H1 (cell line): ENCODE data around the gene MACIR. TPM values are rescaled to one million over a fixed set of nuclear protein-coding genes. Genes with fewer than 3 reads are reported as not detected.

Experiments
- CTCF ChIA-PET: fragments of 300-600 bp; sonication (Branson Sonifier 250); formaldehyde crosslinking; loops from one replicate; lab custom pipeline; 2021; ENCODE audit not compliant: partially characterized antibody; lab: Charles Lee
- POLR2A ChIA-PET: fragments of 300-600 bp; sonication (Branson Sonifier 250); formaldehyde crosslinking; loops from one replicate; lab custom pipeline; 2021; ENCODE audit warnings: inconsistent platforms; ENCODE audit not compliant: partially characterized antibody; lab: Charles Lee
- DNase-seq, 2 experiments: peaks; one replicate each; pipeline versions ENCODE4 v3.0.0 to v3.0.0-alpha.2; 2010 to 2022; ENCODE audit warnings: low spot score in 2 of 2, low read depth in 1 of 2, mixed read lengths in 1 of 2
- FAIRE-seq: peaks from 2 replicates; lab custom pipeline; 2011; peaks lifted over from hg19 to GRCh38; lab: Jason Lieb, UNC
- H2AFZ ChIP-seq: 2 replicates; pipeline ENCODE4 v1.8.1; 2012; ENCODE audit warnings: low read length, inconsistent platforms
- H2AK5ac ChIP-seq: 2 replicates; pipeline ENCODE4 v1.6.1; 2013; ENCODE audit warnings: low read depth, low read length
- H2BK120ac ChIP-seq: replicated peaks from 2 replicates; pipeline ENCODE3; 2013; ENCODE audit warnings: low read depth, low read length, inconsistent platforms
- H2BK12ac ChIP-seq: 2 replicates; pipeline ENCODE4 v1.6.1; 2013; ENCODE audit warnings: low read depth, low read length
- H2BK15ac ChIP-seq: 2 replicates; pipeline ENCODE4 v1.6.1; 2013; ENCODE audit warnings: low read length
- H2BK20ac ChIP-seq: 2 replicates; pipeline ENCODE4 v1.6.1; 2013; ENCODE audit warnings: low read length
- H2BK5ac ChIP-seq: 2 replicates; pipeline ENCODE4 v1.6.1; 2013; ENCODE audit warnings: low read depth, low read length
- H3K14ac ChIP-seq: 2 replicates; pipeline ENCODE4 v1.6.1; 2013; ENCODE audit warnings: inconsistent platforms; ENCODE audit not compliant: insufficient read length
- H3K18ac ChIP-seq: 2 replicates; pipeline ENCODE4 v1.6.1; 2013; ENCODE audit warnings: low read length; ENCODE audit errors: extremely low read depth
- H3K23ac ChIP-seq: 2 replicates; pipeline ENCODE4 v1.6.1; 2013; ENCODE audit warnings: inconsistent platforms; ENCODE audit not compliant: insufficient read length
- H3K23me2 ChIP-seq: 2 replicates; pipeline ENCODE4 v1.6.1; 2013; ENCODE audit warnings: low read depth, low read length
- H3K27ac ChIP-seq: 2 replicates; pipeline ENCODE4 v1.6.1; 2011; ENCODE audit warnings: low read depth, low read length, inconsistent platforms
- H3K27me3 ChIP-seq, 4 experiments: replicated peaks in 1 of 4; 1 replicate in 1 of 4; 2 replicates in 3 of 4; pipeline versions ENCODE4 v1.6.1 to v1.8.1; 2011 to 2013; ENCODE audit warnings: low read length in 3 of 4, mild to moderate bottlenecking in 3 of 4, inconsistent platforms in 2 of 4, mixed read lengths in 2 of 4, moderate library complexity in 1 of 4; ENCODE audit not compliant: control insufficient read depth in 3 of 4, insufficient read depth in 3 of 4; ENCODE audit errors: extremely low read depth in 1 of 4
- H3K36me3 ChIP-seq, 4 experiments: 2 replicates each; pipeline versions ENCODE4 v1.6.1 to v1.8.1; 2011 to 2013; ENCODE audit warnings: mild to moderate bottlenecking in 4 of 4, low read length in 3 of 4, moderate library complexity in 2 of 4, control low read depth in 1 of 4, inconsistent platforms in 1 of 4; ENCODE audit not compliant: insufficient read depth in 4 of 4, control insufficient read depth in 2 of 4
- H3K4ac ChIP-seq: replicated peaks from 2 replicates; pipeline ENCODE3; 2013; ENCODE audit warnings: low read length, low read depth, mixed read lengths, inconsistent platforms; ENCODE audit not compliant: insufficient read length
- H3K4me1 ChIP-seq, 4 experiments: replicated peaks in 1 of 4; 1 replicate in 1 of 4; 2 replicates in 3 of 4; pipeline versions ENCODE4 v1.6.1 to v1.8.1; 2011 to 2013; ENCODE audit warnings: low read length in 3 of 4, inconsistent platforms in 2 of 4, mixed read lengths in 1 of 4; ENCODE audit not compliant: insufficient read depth in 4 of 4, control insufficient read depth in 3 of 4
- H3K4me2 ChIP-seq, 2 experiments: 2 replicates each; pipeline versions ENCODE4 v1.6.1 to v1.8.1; 2011 to 2013; ENCODE audit warnings: low read depth in 2 of 2, low read length in 2 of 2, control low read depth in 1 of 2, inconsistent platforms in 1 of 2, mild to moderate bottlenecking in 1 of 2; ENCODE audit not compliant: insufficient read depth in 1 of 2
- H3K4me3 ChIP-seq, 4 experiments: fragments of 200-600, 300-600 bp in 1 of 4; sonication (generic), shearing (Covaris generic), sonication (Bioruptor Twin) in 1 of 4; 2 replicates each; pipeline versions ENCODE4 v1.5.1 to v1.8.1; 2011 to 2016; ENCODE audit warnings: low read length in 4 of 4, low read depth in 3 of 4, control low read depth in 2 of 4, inconsistent platforms in 2 of 4, mild to moderate bottlenecking in 2 of 4, mixed read lengths in 1 of 4, moderate library complexity in 1 of 4; ENCODE audit not compliant: insufficient read depth in 2 of 4; ENCODE audit errors: extremely low read depth in 1 of 4
- H3K56ac ChIP-seq: replicated peaks from 2 replicates; pipeline ENCODE3; 2013; ENCODE audit warnings: low read depth, mild to moderate bottlenecking, mixed read lengths, low read length, inconsistent platforms; ENCODE audit not compliant: insufficient read length
- H3K79me1 ChIP-seq: 2 replicates; pipeline ENCODE4 v1.6.1; 2013; ENCODE audit warnings: low read depth, low read length, control low read depth
- H3K79me2 ChIP-seq, 2 experiments: 2 replicates each; pipeline versions ENCODE4 v1.6.1 to v1.8.1; 2012 to 2013; ENCODE audit warnings: low read length in 2 of 2, mild to moderate bottlenecking in 2 of 2, inconsistent platforms in 1 of 2; ENCODE audit not compliant: insufficient read depth in 2 of 2, control insufficient read depth in 1 of 2
- H3K9ac ChIP-seq, 4 experiments: replicated peaks in 1 of 4; 1 replicate in 1 of 4; 2 replicates in 3 of 4; pipeline versions ENCODE4 v1.6.1 to v1.8.1; 2011 to 2013; ENCODE audit warnings: low read depth in 3 of 4, low read length in 3 of 4, control low read depth in 2 of 4, mild to moderate bottlenecking in 2 of 4, moderate library complexity in 2 of 4, inconsistent platforms in 1 of 4; ENCODE audit errors: extremely low read depth in 1 of 4
- H3K9me3 ChIP-seq, 2 experiments: 2 replicates each; pipeline versions ENCODE4 v1.6.1 to v1.8.1; 2012 to 2013; ENCODE audit warnings: mild to moderate bottlenecking in 2 of 2, moderate library complexity in 2 of 2, control low read depth in 1 of 2, inconsistent platforms in 1 of 2, low read depth in 1 of 2, low read length in 1 of 2, mixed read lengths in 1 of 2; ENCODE audit not compliant: insufficient read depth in 2 of 2
- H4K20me1 ChIP-seq, 2 experiments: replicated peaks in 1 of 2; 2 replicates each; pipeline versions ENCODE3 to v1.8.1; 2011 to 2013; ENCODE audit warnings: inconsistent platforms in 2 of 2, low read length in 2 of 2, mild to moderate bottlenecking in 1 of 2; ENCODE audit not compliant: insufficient read depth in 2 of 2, control insufficient read depth in 1 of 2
- H4K5ac ChIP-seq: 2 replicates; pipeline ENCODE4 v1.6.1; 2013; ENCODE audit warnings: low read length, low read depth, mixed read lengths, inconsistent platforms; ENCODE audit not compliant: insufficient read length
- H4K8ac ChIP-seq: 2 replicates; pipeline ENCODE4 v1.8.0; 2013; ENCODE audit warnings: mild to moderate bottlenecking, moderate library complexity, low read length, inconsistent platforms; ENCODE audit not compliant: insufficient read depth; ENCODE audit errors: extremely low read depth
- H4K91ac ChIP-seq: replicated peaks from 2 replicates; pipeline ENCODE3; 2013; ENCODE audit warnings: low read length, mixed read lengths, inconsistent platforms; ENCODE audit not compliant: insufficient read length
- BRCA1 ChIP-seq: IDR thresholded peaks from 2 replicates; pipeline ENCODE4 v1.6.1; 2012; ENCODE audit warnings: low read depth, low read length, improper control_type of control experiment
- CREB1 ChIP-seq: IDR thresholded peaks from 2 replicates; pipeline ENCODE4 v1.6.1; 2012; ENCODE audit warnings: inconsistent platforms
- CTCF ChIP-seq, 3 experiments: IDR thresholded peaks; 1 replicate in 2 of 3; 2 replicates in 1 of 3; pipeline versions ENCODE4 v1.5.1 to v1.6.1; 2011; ENCODE audit warnings: low read length in 3 of 3, mild to moderate bottlenecking in 3 of 3, inconsistent platforms in 2 of 3, low read depth in 1 of 3, moderate library complexity in 1 of 3; ENCODE audit not compliant: insufficient read depth in 1 of 3; ENCODE audit errors: control extremely low read depth in 1 of 3
- HDAC6 ChIP-seq: IDR thresholded peaks from one replicate; pipeline ENCODE4 v1.7.1; 2012; ENCODE audit warnings: low read depth, mild to moderate bottlenecking, inconsistent platforms, low read length, moderate library complexity
- POLR2A ChIP-seq, 2 experiments: IDR thresholded peaks; 1 replicate in 1 of 2; 2 replicates in 1 of 2; pipeline ENCODE4 v1.6.1; 2011; ENCODE audit warnings: low read depth in 2 of 2, low read length in 2 of 2, mild to moderate bottlenecking in 2 of 2; ENCODE audit errors: control extremely low read depth in 1 of 2
- RAD21 ChIP-seq, 2 experiments: IDR thresholded peaks in 1 of 2; conservative IDR thresholded peaks in 1 of 2; 2 replicates each; pipeline ENCODE4 v1.6.1; 2011; ENCODE audit warnings: low read depth in 2 of 2, low read length in 2 of 2, improper control_type of control experiment in 1 of 2, inconsistent platforms in 1 of 2, mild to moderate bottlenecking in 1 of 2, moderate library complexity in 1 of 2
- RXRA ChIP-seq: IDR thresholded peaks from 2 replicates; pipeline ENCODE4 v1.6.1; 2011; ENCODE audit warnings: low read depth, mild to moderate bottlenecking, low read length, moderate library complexity; ENCODE audit not compliant: insufficient read depth
- SRF ChIP-seq: IDR thresholded peaks from 2 replicates; pipeline ENCODE4 v1.6.1; 2011; ENCODE audit warnings: mild to moderate bottlenecking, low read depth, low read length, moderate library complexity
- WGBS, 2 experiments: shearing (Covaris generic) in 1 of 2; methylation state at CpG; one replicate each; pipeline versions ENCODE4 v1.1.6 to v1.1.7; 2013 to 2015; ENCODE audit warnings: low lambda C conversion rate in 2 of 2, mixed read lengths in 2 of 2, inconsistent platforms in 1 of 2, low coverage in 1 of 2, missing lambda C conversion rate in 1 of 2; ENCODE audit not compliant: insufficient replicate concordance in 2 of 2, insufficient coverage in 1 of 2, insufficient read length in 1 of 2; ENCODE audit errors: extremely low coverage in 1 of 2, missing lambda C conversion rate in 1 of 2; 5-methylcytosine and 5-hydroxymethylcytosine counted together
- polyA plus RNA-seq, 7 experiments: library from polyadenylated mRNA; depleted of rRNA in 3 of 7; stranded (reverse) in 5 of 7; unstranded in 2 of 7; fragments of >200 nt in 5 of 7; fragments of 200-250 nt in 2 of 7; gene quantifications; 1 replicate in 5 of 7; 2 replicates in 1 of 7; 4 replicates in 1 of 7; pipeline versions ENCODE4 v1.2.1 to v1.2.3, GENCODE V29; 2011 to 2013; ENCODE audit warnings: missing spikeins in 2 of 7, mixed read lengths in 2 of 7
- total RNA-seq: library from RNA; stranded (reverse); fragmentation: NEBNext Ultra II Directional; extraction: Animal tissue kit (Norgen Biotek cat#: 25700); gene quantifications from 2 replicates; pipeline ENCODE4 v1.2.1, GENCODE V29; 2021

Gene MACIR
- total and polyA plus RNA-seq, 2 of the 8 experiments (the other 6 are each of a cell fraction or from before 2014, with no cell fraction given), result 8.0 to 19.2 TPM

- no peaks in the 10 kb centered on the region for H3K27me3 ChIP-seq
- H2AK5ac ChIP-seq, result no peak overlapping the region
- no peak for FAIRE-seq
- H3K23me2 ChIP-seq, result no peaks in the 10 kb centered on the region
- H3K4me2 ChIP-seq, result no peak overlapping the region
- H2BK12ac ChIP-seq, result no peak overlapping the region
- no peak overlapping the region for H2BK15ac ChIP-seq
- no peak for DNase-seq
- H3K79me2 ChIP-seq, result no peaks in the 10 kb centered on the region
- no peaks in the 10 kb centered on the region for H3K9me3 ChIP-seq
- CTCF ChIA-PET, result no interaction called here
- H3K14ac ChIP-seq, result no peak overlapping the region
- 79% methylated on average over 1 of the region's 1 CpG; no CpG with 5 or more reads in 1 of the 2 experiments for WGBS, 2 experiments
- no peak overlapping the region for H3K23ac ChIP-seq
- H2AFZ ChIP-seq, result no peak overlapping the region
- no peak overlapping the region for H2BK120ac ChIP-seq
- no peak overlapping the region for H4K8ac ChIP-seq
- H2BK5ac ChIP-seq, result no peak overlapping the region
- no peaks in the 10 kb centered on the region for H4K20me1 ChIP-seq
- no peak for TF ChIP-seq RAD21 (IDR thresholded peaks at IDR 0.05 in 1 of 2, conservative IDR thresholded peaks at IDR 0.05 in 1 of 2; ENCODE audit: low read depth in 2 of 2, low read length in 2 of 2)
- TF ChIP-seq HDAC6, result no peak
- no peak for TF ChIP-seq POLR2A (IDR thresholded peaks at IDR 0.05; ENCODE audit: control extremely low read depth in 1 of 2, low read depth in 2 of 2, low read length in 2 of 2)
- no peak for TF ChIP-seq CTCF (IDR thresholded peaks at IDR 0.05; ENCODE audit: control extremely low read depth in 1 of 3, insufficient read depth in 1 of 3, low read depth in 1 of 3, low read length in 3 of 3)
- TF ChIP-seq SRF, result no peak
- TF ChIP-seq RXRA, result no peak
- no peak for TF ChIP-seq CREB1
- TF ChIP-seq BRCA1, result no peak
- H4K91ac ChIP-seq, result no peak overlapping the region
- no peak overlapping the region for H4K5ac ChIP-seq
- H3K18ac ChIP-seq, result no peak overlapping the region
- H3K36me3 ChIP-seq, result no peaks in the 10 kb centered on the region
- no peak overlapping the region for H3K56ac ChIP-seq
- peaks cover 0 to 4% (median 3%) of the 10 kb centered on the region in 4 experiments; a peak in 5 of 7 replicates for H3K4me1 ChIP-seq
- POLR2A ChIA-PET, result no interaction called here
- H3K79me1 ChIP-seq, result no peaks in the 10 kb centered on the region
- H3K4me3 ChIP-seq, result no peak overlapping the region
- no peak overlapping the region for H2BK20ac ChIP-seq
- no peak overlapping the region for H3K4ac ChIP-seq
- no peak overlapping the region for H3K27ac ChIP-seq
- H3K9ac ChIP-seq, result no peak overlapping the region
Measured at GRCh38 chr5:103228588-103228987, 30.0 kb upstream of the MACIR start.
